IMR-90 (cell line): ENCODE data around the gene ST6GAL2. TPM values are rescaled to one million over a fixed set of nuclear protein-coding genes. Genes with fewer than 3 reads are reported as not detected.

Experiments
- ATAC-seq: fragments of 200-7000 bp; cut with Tn5 transposase; 2 replicates; pipeline ENCODE4 v1.9.1; 2020; ENCODE audit warnings: low read depth, mild to moderate bottlenecking, moderate library complexity
- BruUV-seq: library from RNA; stranded (reverse); fragments of 400-500 nt; replicated peaks from 2 replicates; lab custom pipeline; 2021; lab: Mats Ljungman, UMichigan
- CTCF ChIA-PET: fragments of 300-600 bp; formaldehyde crosslinking; extraction: SDS; loops from one replicate; lab custom pipeline; 2021; ENCODE audit warnings: antibody characterized with exemption; lab: Yijun Ruan, JAX
- POLR2A ChIA-PET: fragments of 300-600 bp; sonication (Branson Sonifier 250); formaldehyde crosslinking; loops from one replicate; lab custom pipeline; 2022; ENCODE audit warnings: antibody characterized with exemption; ENCODE audit not compliant: unreplicated experiment; lab: Charles Lee
- DNase-seq: peaks from one replicate; pipeline ENCODE4 v3.0.0; 2013
- H2AFZ ChIP-seq: replicated peaks from 2 replicates; pipeline ENCODE3; 2013; ENCODE audit warnings: low read length, mild to moderate bottlenecking; ENCODE audit not compliant: poor library complexity
- H2AK5ac ChIP-seq: 2 replicates; pipeline ENCODE4 v1.6.1; 2013; ENCODE audit warnings: low read depth, low read length, inconsistent platforms
- H2AK9ac ChIP-seq: replicated peaks from 2 replicates; pipeline ENCODE3; 2013; ENCODE audit warnings: mild to moderate bottlenecking, low read depth, low read length, moderate library complexity; ENCODE audit not compliant: poor library complexity
- H2BK120ac ChIP-seq: 2 replicates; pipeline ENCODE4 v1.6.1; 2013; ENCODE audit warnings: low read depth, low read length, inconsistent platforms
- H2BK15ac ChIP-seq: 3 replicates; pipeline ENCODE4 v1.6.1; 2013; ENCODE audit warnings: low read depth, low read length, inconsistent platforms
- H2BK20ac ChIP-seq: 2 replicates; pipeline ENCODE4 v1.6.1; 2013; ENCODE audit warnings: low read depth, mild to moderate bottlenecking, inconsistent platforms, low read length, moderate library complexity
- H2BK5ac ChIP-seq: 2 replicates; pipeline ENCODE4 v1.6.1; 2013; ENCODE audit warnings: mild to moderate bottlenecking, low read depth, low read length, inconsistent platforms; ENCODE audit not compliant: poor library complexity, severe bottlenecking
- H3K14ac ChIP-seq: replicated peaks from 2 replicates; pipeline ENCODE4 v1.6.1; 2013; ENCODE audit warnings: low read depth, low read length, inconsistent platforms
- H3K18ac ChIP-seq: 2 replicates; pipeline ENCODE4 v1.6.1; 2013; ENCODE audit warnings: low read depth, low read length, control low read depth
- H3K23ac ChIP-seq: 2 replicates; pipeline ENCODE4 v1.6.1; 2013; ENCODE audit warnings: low read depth, low read length, inconsistent platforms
- H3K27ac ChIP-seq: 2 replicates; pipeline ENCODE4 v1.5.1; 2013; ENCODE audit warnings: mild to moderate bottlenecking, control low read depth, low read length; ENCODE audit not compliant: insufficient read depth
- H3K27me3 ChIP-seq: 2 replicates; pipeline ENCODE4 v1.6.1; 2013; ENCODE audit warnings: low read length; ENCODE audit not compliant: control insufficient read depth, insufficient read depth
- H3K36me3 ChIP-seq: 2 replicates; pipeline ENCODE4 v1.6.1; 2013; ENCODE audit warnings: low read length, mixed read lengths; ENCODE audit not compliant: control insufficient read depth, insufficient read depth
- H3K4ac ChIP-seq: 2 replicates; pipeline ENCODE4 v1.6.1; 2013; ENCODE audit warnings: low read depth, low read length, inconsistent platforms
- H3K4me1 ChIP-seq: 2 replicates; pipeline ENCODE4 v1.6.1; 2013; ENCODE audit warnings: low read length, mixed read lengths; ENCODE audit not compliant: control insufficient read depth, insufficient read depth
- H3K4me2 ChIP-seq: 2 replicates; pipeline ENCODE4 v1.6.1; 2013; ENCODE audit warnings: low read depth, mild to moderate bottlenecking, control low read depth, low read length, moderate library complexity
- H3K4me3 ChIP-seq: 2 replicates; pipeline ENCODE4 v1.5.1; 2013; ENCODE audit warnings: low read depth, mild to moderate bottlenecking, control low read depth, low read length, moderate library complexity; ENCODE audit not compliant: insufficient read depth
- H3K56ac ChIP-seq: 2 replicates; pipeline ENCODE4 v1.6.1; 2013; ENCODE audit warnings: low read length, inconsistent platforms; ENCODE audit not compliant: insufficient read depth; ENCODE audit errors: extremely low read depth
- H3K79me1 ChIP-seq, 2 experiments: 2 replicates each; pipeline ENCODE4 v1.6.1; 2013; ENCODE audit warnings: low read length in 2 of 2, inconsistent platforms in 1 of 2, low read depth in 1 of 2
- H3K9ac ChIP-seq: 2 replicates; pipeline ENCODE4 v1.6.1; 2013; ENCODE audit warnings: low read depth, low read length, control low read depth
- H3K9me1 ChIP-seq: 2 replicates; pipeline ENCODE4 v1.6.1; 2013; ENCODE audit warnings: low read length, inconsistent platforms; ENCODE audit not compliant: insufficient read depth
- H3K9me3 ChIP-seq: 2 replicates; pipeline ENCODE4 v1.6.1; 2013; ENCODE audit warnings: low read length; ENCODE audit not compliant: control insufficient read depth, insufficient read depth
- H4K20me1 ChIP-seq: 2 replicates; pipeline ENCODE4 v1.6.1; 2013; ENCODE audit warnings: low read length, inconsistent platforms; ENCODE audit not compliant: insufficient read depth
- H4K5ac ChIP-seq: 2 replicates; pipeline ENCODE4 v1.6.1; 2013; ENCODE audit warnings: mild to moderate bottlenecking, low read depth, low read length, control low read depth
- H4K8ac ChIP-seq, 2 experiments: 2 replicates each; pipeline ENCODE4 v1.6.1; 2013; ENCODE audit warnings: low read depth in 2 of 2, low read length in 2 of 2, control low read depth in 1 of 2, inconsistent platforms in 1 of 2
- H4K91ac ChIP-seq: 2 replicates; pipeline ENCODE4 v1.6.1; 2013; ENCODE audit warnings: low read depth, low read length, inconsistent platforms; ENCODE audit not compliant: insufficient read depth
- CHD1 ChIP-seq: IDR thresholded peaks from 2 replicates; pipeline ENCODE4 v1.6.1; 2012; ENCODE audit warnings: low read depth, low read length, improper control_type of control experiment
- MXI1 ChIP-seq: IDR thresholded peaks from 2 replicates; pipeline ENCODE4 v1.6.1; 2012; ENCODE audit warnings: low read depth, mild to moderate bottlenecking, low read length, moderate library complexity, borderline replicate concordance
- RFX5 ChIP-seq: IDR thresholded peaks from 2 replicates; pipeline ENCODE4 v1.8.0; 2012; ENCODE audit warnings: low read depth, mild to moderate bottlenecking, low read length, moderate library complexity
- SMC3 ChIP-seq: fragments of 150-350 bp; IDR thresholded peaks from 2 replicates; pipeline ENCODE4 v1.6.1; 2016; ENCODE audit warnings: low read depth, mild to moderate bottlenecking, antibody characterized with exemption, low read length, moderate library complexity
- USF2 ChIP-seq: fragments of 150-350 bp; IDR thresholded peaks from 2 replicates; pipeline ENCODE4 v1.6.1; 2017; ENCODE audit warnings: mild to moderate bottlenecking, antibody characterized with exemption, low read length, low read depth
- WGBS, 2 experiments: methylation state at CpG; one replicate each; pipeline versions ENCODE4 v1.1.5 to v1.1.7; 2013; ENCODE audit warnings: missing lambda C conversion rate in 2 of 2; ENCODE audit not compliant: insufficient read length in 1 of 2; ENCODE audit errors: extremely low coverage in 2 of 2; 5-methylcytosine and 5-hydroxymethylcytosine counted together
- dilution Hi-C: fragments of 300-500 bp; cut with HindIII; formaldehyde crosslinking; loops from one replicate; pipeline ENCODE4 v1.14.3; 2018; ENCODE audit warnings: low sequenced_read_pairs; ENCODE audit not compliant: unreplicated experiment
- in situ Hi-C: fragments of 300-500 bp; cut with MboI; formaldehyde crosslinking; loops from 3 replicates; pipeline ENCODE4 v1.14.3; 2019; ENCODE audit warnings: low sequenced_read_pairs, inconsistent platforms, mixed read lengths
- intact Hi-C: fragments of 100-400 bp; cut with micrococcal nuclease; formaldehyde crosslinking; loops from 2 replicates; pipeline ENCODE4 v1.10.0; 2022
- polyA plus RNA-seq, 3 experiments: library from polyadenylated mRNA; depleted of rRNA; stranded (reverse); fragments of >200 nt; gene quantifications; 2 replicates each; pipeline ENCODE4 v1.2.3, GENCODE V29; 2012; ENCODE audit warnings: low replicate concordance in 1 of 3
- total RNA-seq: library from RNA; depleted of rRNA; stranded (reverse); fragments of >200 nt; gene quantifications from 2 replicates; pipeline ENCODE4 v1.2.3, GENCODE V29; 2012

The ST6GAL2 gene
- total and polyA plus RNA-seq, 2 of the 4 experiments (the other 2 are of a cell fraction): not detected

GRCh38 chr2:106839849-106840595 is 45.9 kb downstream of the ST6GAL2 start:
- H2AFZ ChIP-seq: no peak overlapping the region
- H4K5ac ChIP-seq: no peak overlapping the region
- no CpG with 5 or more reads among the region's 7 CpGs for WGBS, 2 experiments
- H2BK15ac ChIP-seq: no peak overlapping the region
- H2AK9ac ChIP-seq: no peak overlapping the region
- H2BK5ac ChIP-seq: no peak overlapping the region
- BruUV-seq: no TSS peak
- H4K20me1 ChIP-seq: no peaks in the 10 kb centered on the region
- dilution Hi-C loops (no loop called here), intact Hi-C loops (no loop called here), in situ Hi-C loops (no loop called here)
- no peak overlapping the region for H2BK120ac ChIP-seq
- H3K9ac ChIP-seq: no peak overlapping the region
- H3K79me1 ChIP-seq: no peaks in the 10 kb centered on the region
- no peak overlapping the region for H2BK20ac ChIP-seq
- H3K9me3 ChIP-seq: peaks cover 17% of the 10 kb centered on the region
- H3K4me2 ChIP-seq: no peak overlapping the region
- H3K14ac ChIP-seq: no peak overlapping the region
- no peaks in the 10 kb centered on the region for H3K36me3 ChIP-seq
- no peak overlapping the region for H4K8ac ChIP-seq
- ChIA-PET CTCF (no interaction called here), POLR2A (no interaction called here)
- ATAC-seq: no peak
- H2AK5ac ChIP-seq: no peak overlapping the region
- H3K18ac ChIP-seq: no peak overlapping the region
- H3K27me3 ChIP-seq: no peaks in the 10 kb centered on the region
- no peak overlapping the region for H3K4me3 ChIP-seq
- no peak for TF ChIP-seq USF2
- TF ChIP-seq RFX5: no peak
- TF ChIP-seq SMC3: no peak
- no peak for TF ChIP-seq MXI1
- no peak for TF ChIP-seq CHD1
- no peak overlapping the region for H4K91ac ChIP-seq
- no peaks in the 10 kb centered on the region for H3K9me1 ChIP-seq
- no peak for DNase-seq
- H3K27ac ChIP-seq: no peak overlapping the region
- no peak overlapping the region for H3K4ac ChIP-seq
- no peak overlapping the region for H3K56ac ChIP-seq
- H3K23ac ChIP-seq: no peak overlapping the region
- no peaks in the 10 kb centered on the region for H3K4me1 ChIP-seq
